H9 (cell line): ENCODE results near the gene LAMA5. TPM values are rescaled to one million over a fixed set of nuclear protein-coding genes. Genes with fewer than 3 reads are reported as not detected.

Experiments used
- DNase-seq: peaks from one replicate; pipeline ENCODE4 v3.0.0-alpha.2; 2017
- H2AFZ ChIP-seq: one replicate; pipeline ENCODE4 v1.6.1; 2013; ENCODE audit warnings: mild to moderate bottlenecking, low read length, control low read depth, moderate library complexity
- H2AK5ac ChIP-seq: 2 replicates; pipeline ENCODE4 v1.6.1; 2013; ENCODE audit warnings: low read length, control low read depth, mixed read lengths; ENCODE audit not compliant: insufficient read length
- H2BK120ac ChIP-seq: one replicate; pipeline ENCODE4 v1.6.1; 2013; ENCODE audit warnings: low read depth, mild to moderate bottlenecking, low read length, control low read depth, inconsistent platforms; ENCODE audit not compliant: poor library complexity, severe bottlenecking
- H2BK12ac ChIP-seq: 2 replicates; pipeline ENCODE4 v1.6.1; 2013; ENCODE audit warnings: low read length, control low read depth, mixed read lengths, low read depth; ENCODE audit not compliant: insufficient read length
- H2BK15ac ChIP-seq: 2 replicates; pipeline ENCODE4 v1.6.1; 2013; ENCODE audit warnings: low read depth, low read length, control low read depth
- H2BK20ac ChIP-seq: one replicate; pipeline ENCODE4 v1.6.1; 2013; ENCODE audit warnings: low read depth, mild to moderate bottlenecking, low read length, control low read depth, inconsistent platforms; ENCODE audit not compliant: poor library complexity, severe bottlenecking
- H2BK5ac ChIP-seq: 2 replicates; pipeline ENCODE4 v1.6.1; 2013; ENCODE audit warnings: low read length, control low read depth, mixed read lengths; ENCODE audit not compliant: insufficient read length
- H3K14ac ChIP-seq: 2 replicates; pipeline ENCODE4 v1.6.1; 2013; ENCODE audit warnings: low read length, control low read depth; ENCODE audit not compliant: insufficient read depth
- H3K18ac ChIP-seq: 2 replicates; pipeline ENCODE4 v1.6.1; 2013; ENCODE audit warnings: low read depth, mild to moderate bottlenecking, mixed read lengths, low read length, control low read depth; ENCODE audit not compliant: insufficient read length
- H3K23ac ChIP-seq: 2 replicates; pipeline ENCODE4 v1.6.1; 2013; ENCODE audit warnings: low read length, control low read depth, mixed read lengths, low read depth; ENCODE audit not compliant: insufficient read length
- H3K23me2 ChIP-seq: 2 replicates; pipeline ENCODE4 v1.6.1; 2013; ENCODE audit warnings: low read depth, mild to moderate bottlenecking, mixed read lengths, low read length, control low read depth; ENCODE audit not compliant: insufficient read length, poor library complexity, severe bottlenecking
- H3K27ac ChIP-seq: 2 replicates; pipeline ENCODE4 v1.5.1; 2013; ENCODE audit warnings: low read length, control low read depth, mixed read lengths, low read depth; ENCODE audit not compliant: insufficient read length
- H3K27me3 ChIP-seq: 2 replicates; pipeline ENCODE4 v1.6.1; 2013; ENCODE audit warnings: low read length, control low read depth, inconsistent platforms; ENCODE audit not compliant: insufficient read depth
- H3K4ac ChIP-seq: 2 replicates; pipeline ENCODE4 v1.6.1; 2013; ENCODE audit warnings: low read depth, mild to moderate bottlenecking, control low read depth, inconsistent platforms, low read length, moderate library complexity
- H3K4me1 ChIP-seq: 2 replicates; pipeline ENCODE4 v1.6.1; 2013; ENCODE audit warnings: low read length, control low read depth, inconsistent platforms; ENCODE audit not compliant: insufficient read depth
- H3K4me2 ChIP-seq: 2 replicates; pipeline ENCODE4 v1.6.1; 2013; ENCODE audit warnings: low read length, control low read depth, mixed read lengths; ENCODE audit not compliant: insufficient read length, insufficient read depth
- H3K56ac ChIP-seq: 2 replicates; pipeline ENCODE4 v1.6.1; 2013; ENCODE audit warnings: low read depth, mild to moderate bottlenecking, mixed read lengths, low read length, control low read depth; ENCODE audit not compliant: insufficient read length
- H3K79me1 ChIP-seq: 2 replicates; pipeline ENCODE4 v1.6.1; 2013; ENCODE audit warnings: low read depth, mild to moderate bottlenecking, moderate library complexity, low read length, control low read depth, inconsistent platforms; ENCODE audit not compliant: insufficient read depth, poor library complexity, severe bottlenecking
- H3K79me2 ChIP-seq: 2 replicates; pipeline ENCODE4 v1.6.1; 2013; ENCODE audit warnings: low read length, control low read depth, inconsistent platforms; ENCODE audit not compliant: insufficient read depth
- H3K9ac ChIP-seq: 2 replicates; pipeline ENCODE4 v1.6.1; 2013; ENCODE audit warnings: low read length, control low read depth, mixed read lengths; ENCODE audit not compliant: insufficient read length; ENCODE audit errors: extremely low read depth
- H3K9me3 ChIP-seq: one replicate; pipeline ENCODE4 v1.6.1; 2013; ENCODE audit warnings: low read depth, low read length, inconsistent platforms; ENCODE audit not compliant: control insufficient read depth
- H3T11ph ChIP-seq: one replicate; pipeline ENCODE4 v1.6.1; 2013; ENCODE audit warnings: mild to moderate bottlenecking, low read length, control low read depth, inconsistent platforms
- H4K20me1 ChIP-seq: one replicate; pipeline ENCODE4 v1.6.1; 2013; ENCODE audit not compliant: control insufficient read depth, insufficient read length, insufficient read depth
- H4K5ac ChIP-seq: 2 replicates; pipeline ENCODE4 v1.6.1; 2013; ENCODE audit warnings: low read depth, mild to moderate bottlenecking, mixed read lengths, low read length, control low read depth; ENCODE audit not compliant: insufficient read length
- H4K8ac ChIP-seq: replicated peaks from 2 replicates; pipeline ENCODE4 v1.6.1; 2013; ENCODE audit warnings: low read length, control low read depth, mixed read lengths, low read depth; ENCODE audit not compliant: insufficient read length
- H4K91ac ChIP-seq: 2 replicates; pipeline ENCODE4 v1.6.1; 2013; ENCODE audit warnings: low read depth, mild to moderate bottlenecking, moderate library complexity, mixed read lengths, low read length, control low read depth; ENCODE audit not compliant: insufficient read length
- H3K27ac Mint-ChIP-seq, 3 experiments: 2 replicates in 2 of 3; 3 replicates in 1 of 3; pipeline ENCODE4 v1.8.0; 2020 to 2021; ENCODE audit warnings: mixed read lengths in 3 of 3, mild to moderate bottlenecking in 1 of 3, moderate library complexity in 1 of 3
- H3K27me3 Mint-ChIP-seq: 2 replicates; pipeline ENCODE4 v1.8.0; 2021; ENCODE audit warnings: low read depth, mild to moderate bottlenecking, moderate library complexity, mixed read lengths
- H3K36me3 Mint-ChIP-seq, 3 experiments: 2 replicates in 2 of 3; 3 replicates in 1 of 3; pipeline ENCODE4 v1.8.0; 2020 to 2021; ENCODE audit warnings: low read depth in 3 of 3, mixed read lengths in 3 of 3; ENCODE audit not compliant: insufficient read depth in 1 of 3
- H3K4me1 Mint-ChIP-seq, 2 experiments: 2 replicates each; pipeline ENCODE4 v1.8.0; 2020; ENCODE audit warnings: mixed read lengths in 2 of 2
- H3K4me3 Mint-ChIP-seq, 2 experiments: 2 replicates in 1 of 2; 3 replicates in 1 of 2; pipeline ENCODE4 v1.8.0; 2020 to 2021; ENCODE audit warnings: mild to moderate bottlenecking in 2 of 2, mixed read lengths in 2 of 2, moderate library complexity in 1 of 2
- H3K9me3 Mint-ChIP-seq, 2 experiments: 2 replicates in 1 of 2; 3 replicates in 1 of 2; pipeline ENCODE4 v1.8.0; 2020; ENCODE audit warnings: mild to moderate bottlenecking in 2 of 2, mixed read lengths in 2 of 2, moderate library complexity in 1 of 2
- CTCF ChIP-seq: fragments of 200-600 bp; sonication (generic); conservative IDR thresholded peaks from 3 replicates; pipeline ENCODE4 v1.8.0; 2021; ENCODE audit warnings: antibody characterized with exemption, mild to moderate bottlenecking
- WGBS: extraction: QIAGEN DNeasy Blood & Tissue Kit; methylation state at CpG from one replicate; pipeline ENCODE4 v1.1.7; 2013; ENCODE audit warnings: missing lambda C conversion rate, low lambda C conversion rate, mixed read lengths; ENCODE audit not compliant: insufficient read length; ENCODE audit errors: extremely low coverage; 5-methylcytosine and 5-hydroxymethylcytosine counted together
- total RNA-seq: library from RNA; stranded (reverse); gene quantifications from 2 replicates; pipeline ENCODE4 v1.2.1, GENCODE V29; 2021

Gene LAMA5
- total RNA-seq, 1 experiment from 2014 or later, result 200 TPM

GRCh38 chr20:62299666-62300236 is 67.4 kb downstream of the LAMA5 start:
- Histone ChIP-seq H3K79me2 (peaks cover 16% of the 10 kb centered on the region; the same call in 1 of the 2 replicates), H3K18ac (no peak overlapping the region), H3K4me1 (no peaks in the 10 kb centered on the region; the same call in 1 of the 2 replicates), H4K8ac (no peak overlapping the region), H3K27me3 (no peaks in the 10 kb centered on the region), H2BK5ac (no peak overlapping the region), H2AFZ (no peak overlapping the region), H2BK20ac (no peak overlapping the region), H4K91ac (no peak overlapping the region), H3K27ac (no peak overlapping the region), H2AK5ac (no peak overlapping the region), H2BK12ac (no peak overlapping the region), H4K5ac (no peak overlapping the region), H2BK15ac (no peak overlapping the region), H2BK120ac (no peak overlapping the region), H3K79me1 (no peaks in the 10 kb centered on the region), H3K4me2 (no peak overlapping the region), H3K23ac (no peak overlapping the region), H3K23me2 (peaks cover 7% of the 10 kb centered on the region), H3K9ac (no peak overlapping the region), H3K14ac (no peak overlapping the region), H3K4ac (no peak overlapping the region), H4K20me1 (no peaks in the 10 kb centered on the region), H3T11ph (no peak overlapping the region), H3K56ac (no peak overlapping the region), H3K9me3 (no peaks in the 10 kb centered on the region)
- no peaks in the 10 kb centered on the region for H3K27me3 Mint-ChIP-seq
- H3K27ac Mint-ChIP-seq, result peak overlapping the region in 1 of 3 experiments; percentile 75; a peak in 2 of 7 replicates
- H3K9me3 Mint-ChIP-seq, result no peaks in the 10 kb centered on the region
- no CpG with 5 or more reads among the region's 12 CpGs for WGBS
- H3K4me3 Mint-ChIP-seq, result no peak overlapping the region
- TF ChIP-seq CTCF, result no peak
- DNase-seq, result peak; percentile 28
- peaks cover 9 to 25% (median 25%) of the 10 kb centered on the region in 3 experiments for H3K36me3 Mint-ChIP-seq
- H3K4me1 Mint-ChIP-seq, result peaks cover 7 to 15% of the 10 kb centered on the region in 2 experiments
